Effector memory CD4-positive, alpha-beta T cell (primary cell): ENCODE data around the gene GSTO2.
A peak's percentile ranks its signal among the peaks of the same experiment; 100 is the strongest.

Source experiments
- DNase-seq, 3 donors: peaks; one replicate each; pipeline ENCODE4 v3.0.0-alpha.2; 2020
- H3K27ac ChIP-seq: 2 replicates; pipeline ENCODE4 v1.7.0; 2013; ENCODE audit warnings: mild to moderate bottlenecking, low read length, moderate library complexity; ENCODE audit not compliant: insufficient read depth, poor library complexity, severe bottlenecking
- H3K27me3 ChIP-seq: replicated peaks from 2 replicates; pipeline ENCODE4 v1.7.0; 2013; ENCODE audit warnings: mild to moderate bottlenecking, low read length; ENCODE audit not compliant: insufficient read depth, control insufficient read depth, poor library complexity, severe bottlenecking
- H3K36me3 ChIP-seq: 2 replicates; pipeline ENCODE4 v1.7.0; 2013; ENCODE audit warnings: mild to moderate bottlenecking, low read length, moderate library complexity; ENCODE audit not compliant: control insufficient read depth, insufficient read depth
- H3K4me1 ChIP-seq: 2 replicates; pipeline ENCODE4 v1.7.0; 2013; ENCODE audit warnings: low read length, mild to moderate bottlenecking; ENCODE audit not compliant: control insufficient read depth, insufficient read depth, poor library complexity, severe bottlenecking
- H3K4me3 ChIP-seq: 2 replicates; pipeline ENCODE4 v1.7.0; 2013; ENCODE audit warnings: low read length, low read depth, mild to moderate bottlenecking; ENCODE audit not compliant: insufficient read depth, poor library complexity, severe bottlenecking
- H3K9me3 ChIP-seq: 2 replicates; pipeline ENCODE4 v1.7.0; 2013; ENCODE audit warnings: mild to moderate bottlenecking, low read length, moderate library complexity; ENCODE audit not compliant: control insufficient read depth

GSTO2 gene

DNA sequence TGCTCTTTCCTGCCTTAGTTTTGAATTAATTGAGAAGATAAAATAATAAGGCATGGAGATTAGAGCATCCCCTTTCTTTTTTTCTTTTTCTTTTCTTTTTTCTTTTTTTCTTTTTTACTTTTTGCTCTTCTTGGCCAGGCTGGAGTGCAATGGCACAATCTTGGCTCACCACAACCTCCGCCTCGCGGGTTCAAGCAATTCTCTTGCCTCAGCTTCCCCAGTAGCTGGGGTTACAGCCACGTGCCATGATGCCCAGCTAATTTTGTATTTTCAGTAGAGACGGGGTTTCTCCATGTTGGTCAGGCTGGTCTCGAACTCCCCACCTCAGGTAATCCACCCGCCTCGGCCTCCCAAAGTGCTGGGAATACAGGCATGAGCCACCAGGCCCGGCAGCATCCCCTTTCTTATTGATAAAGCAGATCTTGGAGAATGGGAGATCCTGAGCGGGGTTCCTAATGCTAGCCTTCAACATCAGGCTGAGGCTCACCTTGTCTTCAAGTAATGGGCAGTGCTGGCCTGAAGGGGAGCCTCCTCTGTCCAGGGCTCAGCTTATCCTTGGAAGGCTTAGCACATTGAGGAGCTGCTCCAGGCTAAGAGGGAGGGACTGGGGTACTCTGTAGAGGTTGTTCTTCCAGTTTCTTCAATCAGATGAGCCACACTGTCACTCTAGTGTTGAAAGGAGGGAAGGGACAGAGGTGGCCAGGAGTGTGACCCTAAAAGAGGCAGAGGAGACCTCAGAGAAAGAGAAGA lies 27.9 kb downstream of the GSTO2 start:
- Histone ChIP-seq H3K9me3 (no peaks in the 10 kb centered on the region), H3K4me3 (no peak overlapping the region), H3K27ac (no peak overlapping the region), H3K27me3 (no peaks in the 10 kb centered on the region), H3K36me3 (no peaks in the 10 kb centered on the region), H3K4me1 (no peaks in the 10 kb centered on the region)
- no peak for DNase-seq

DNA sequence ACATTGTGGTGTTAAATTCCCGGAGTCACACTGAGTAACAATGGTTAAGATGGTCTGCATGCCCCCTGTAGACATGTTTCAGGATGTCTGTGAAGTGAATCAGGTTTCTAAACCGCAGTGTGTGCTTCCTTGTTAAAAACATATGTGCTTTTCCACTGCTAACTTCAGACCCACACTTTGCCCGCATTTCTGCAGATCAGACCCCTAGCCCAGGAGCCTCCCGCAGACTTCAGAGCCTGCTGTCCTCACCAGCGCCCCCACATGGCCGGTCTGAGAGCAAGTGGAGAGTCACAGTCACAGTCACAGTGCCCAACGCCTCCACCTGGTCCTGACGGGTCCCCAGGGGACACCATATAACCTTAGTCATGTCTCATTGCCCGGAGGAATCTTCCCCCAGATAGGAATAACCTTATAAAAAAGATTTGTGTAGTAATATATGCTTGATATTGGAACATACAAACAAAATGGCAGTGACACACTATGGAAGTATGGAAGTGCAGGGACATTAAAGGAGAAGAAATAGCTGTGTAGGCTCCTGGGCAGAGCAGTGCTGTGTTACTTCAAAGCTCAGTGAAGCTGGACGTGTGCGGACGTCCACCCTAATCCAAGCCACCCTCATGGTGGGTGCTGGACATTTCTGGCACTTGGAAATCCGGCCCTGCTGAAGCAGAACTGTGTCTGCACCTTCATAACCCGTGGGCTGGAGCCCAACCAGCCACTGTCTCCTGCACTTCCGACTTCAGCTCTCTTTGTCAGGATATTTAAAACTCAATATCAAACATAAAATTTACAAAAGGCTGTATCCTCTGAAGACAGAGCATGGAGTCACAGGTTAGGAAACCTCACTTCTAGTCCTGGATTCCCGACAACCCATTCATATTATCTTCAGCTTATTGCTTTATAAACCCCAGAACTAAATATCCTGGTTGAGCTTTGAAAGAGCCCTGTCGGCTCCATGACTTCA lies 29.0 kb downstream of the GSTO2 start:
- DNase-seq, result peak in 1 of 3 donors; percentile 17
- Histone ChIP-seq H3K27ac (no peak overlapping the region), H3K9me3 (no peaks in the 10 kb centered on the region), H3K36me3 (no peaks in the 10 kb centered on the region), H3K4me3 (no peak overlapping the region), H3K27me3 (no peaks in the 10 kb centered on the region), H3K4me1 (no peaks in the 10 kb centered on the region)

DNA sequence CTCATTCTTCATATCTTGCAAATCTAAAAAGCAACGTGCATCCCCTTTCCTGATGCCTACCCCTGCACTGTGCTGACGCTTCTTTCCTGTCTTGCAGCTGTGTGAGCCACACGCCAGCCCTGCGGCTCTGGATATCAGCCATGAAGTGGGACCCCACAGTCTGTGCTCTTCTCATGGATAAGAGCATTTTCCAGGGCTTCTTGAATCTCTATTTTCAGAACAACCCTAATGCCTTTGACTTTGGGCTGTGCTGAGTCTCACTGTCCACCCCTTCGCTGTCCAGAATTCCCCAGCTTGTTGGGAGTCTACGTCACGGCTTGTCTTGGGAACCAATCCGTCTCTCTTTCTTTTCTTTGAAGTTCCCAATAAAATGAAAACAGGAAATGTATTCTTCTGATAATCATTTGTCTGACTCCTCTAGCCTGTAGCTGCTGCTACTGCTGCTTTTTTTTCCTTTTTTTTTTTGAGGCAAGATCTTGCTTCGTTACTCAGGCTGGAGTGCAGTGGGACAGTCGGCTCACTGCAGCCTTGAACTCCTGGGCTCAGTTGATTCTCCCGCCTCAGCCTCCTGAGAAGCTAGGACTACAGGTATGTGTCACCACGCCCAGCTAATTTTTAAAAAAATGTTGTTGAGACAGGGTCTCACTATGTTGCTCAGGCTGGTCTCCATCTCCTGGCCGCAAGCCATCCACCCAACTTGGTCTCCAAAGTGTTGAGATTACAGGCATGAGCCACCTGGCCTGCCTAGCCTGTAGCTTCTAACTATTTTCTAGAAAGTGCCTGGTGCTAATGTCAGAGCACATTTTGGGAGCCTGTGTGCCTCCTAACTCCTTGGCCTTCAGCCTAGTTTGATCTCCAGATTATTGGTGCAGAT lies 30.3 kb downstream of the GSTO2 start:
- H3K27me3 ChIP-seq, result no peaks in the 10 kb centered on the region
- no peaks in the 10 kb centered on the region for H3K9me3 ChIP-seq
- no peak for DNase-seq
- no peaks in the 10 kb centered on the region for H3K36me3 ChIP-seq
- no peak overlapping the region for H3K4me3 ChIP-seq
- no peak overlapping the region for H3K27ac ChIP-seq
- H3K4me1 ChIP-seq, result no peaks in the 10 kb centered on the region

DNA sequence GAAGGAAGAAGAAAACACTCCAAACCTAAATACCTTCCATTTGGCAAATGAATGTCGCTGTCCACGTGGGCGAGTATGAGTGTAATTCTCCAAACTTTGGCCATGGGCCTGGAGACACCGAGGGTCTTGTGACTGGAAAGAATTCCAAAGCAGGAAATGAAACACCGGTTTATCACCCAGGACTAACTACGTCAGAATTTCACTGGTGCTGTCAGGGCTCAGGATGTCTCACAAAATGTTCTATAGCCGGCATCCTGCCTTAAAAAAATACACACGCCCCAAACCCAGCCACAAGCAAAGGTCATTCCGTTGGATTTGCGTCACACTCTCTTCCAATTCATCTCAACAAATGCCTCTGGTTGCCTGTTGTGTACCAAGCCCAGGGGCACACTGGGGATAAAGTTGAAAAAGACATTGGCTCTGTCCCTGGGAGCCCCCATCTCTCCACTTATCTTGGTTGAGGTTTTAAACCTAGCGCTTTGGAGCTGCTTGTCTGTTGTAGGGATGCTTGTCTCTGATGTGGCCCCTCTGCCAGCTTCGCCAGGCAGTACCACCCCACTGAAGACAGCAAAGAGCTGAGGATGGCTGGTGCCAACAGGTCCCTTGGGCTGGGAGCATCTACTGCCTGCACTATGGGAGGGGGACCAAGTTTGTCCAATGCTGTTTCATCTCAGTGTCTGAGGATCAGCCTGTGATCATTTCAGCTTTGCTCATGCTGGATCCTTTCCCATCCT lies 31.2 kb downstream of the GSTO2 start:
- no peaks in the 10 kb centered on the region for H3K27me3 ChIP-seq
- H3K4me1 ChIP-seq, result no peaks in the 10 kb centered on the region
- no peaks in the 10 kb centered on the region for H3K36me3 ChIP-seq
- no peak overlapping the region for H3K27ac ChIP-seq
- H3K9me3 ChIP-seq, result no peaks in the 10 kb centered on the region
- H3K4me3 ChIP-seq, result no peak overlapping the region
- DNase-seq, result no peak

DNA sequence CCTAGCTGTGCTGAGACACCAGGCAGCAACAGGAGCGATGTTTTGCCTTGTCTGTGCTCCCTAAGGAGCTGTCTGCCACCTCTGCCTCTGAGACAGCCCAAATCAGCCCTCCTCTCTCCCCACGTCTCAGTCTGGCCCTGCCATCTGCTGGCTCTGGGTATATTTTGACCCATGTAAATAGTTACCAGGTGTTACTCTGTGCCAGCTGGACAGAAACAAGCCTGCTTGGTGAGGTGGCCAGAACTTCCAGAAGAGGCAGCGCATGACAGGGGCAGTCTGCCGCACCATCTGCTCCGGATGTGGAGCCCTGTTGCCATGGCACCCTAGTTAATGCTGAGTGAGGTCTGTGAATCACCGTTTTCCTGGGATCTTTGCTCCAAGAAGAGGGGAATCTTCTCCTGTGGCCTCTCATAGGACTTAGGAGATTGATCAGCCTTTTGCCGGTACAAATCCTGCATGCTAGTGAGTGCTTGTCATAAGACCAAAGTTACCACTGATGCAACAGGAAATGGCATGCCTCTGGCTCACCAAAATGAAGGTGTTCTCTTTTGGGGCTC lies 31.8 kb downstream of the GSTO2 start:
- H3K9me3 ChIP-seq, result no peaks in the 10 kb centered on the region
- H3K4me1 ChIP-seq, result no peaks in the 10 kb centered on the region
- DNase-seq, result no peak
- H3K4me3 ChIP-seq, result no peak overlapping the region
- no peaks in the 10 kb centered on the region for H3K27me3 ChIP-seq
- no peaks in the 10 kb centered on the region for H3K36me3 ChIP-seq
- H3K27ac ChIP-seq, result no peak overlapping the region

DNA sequence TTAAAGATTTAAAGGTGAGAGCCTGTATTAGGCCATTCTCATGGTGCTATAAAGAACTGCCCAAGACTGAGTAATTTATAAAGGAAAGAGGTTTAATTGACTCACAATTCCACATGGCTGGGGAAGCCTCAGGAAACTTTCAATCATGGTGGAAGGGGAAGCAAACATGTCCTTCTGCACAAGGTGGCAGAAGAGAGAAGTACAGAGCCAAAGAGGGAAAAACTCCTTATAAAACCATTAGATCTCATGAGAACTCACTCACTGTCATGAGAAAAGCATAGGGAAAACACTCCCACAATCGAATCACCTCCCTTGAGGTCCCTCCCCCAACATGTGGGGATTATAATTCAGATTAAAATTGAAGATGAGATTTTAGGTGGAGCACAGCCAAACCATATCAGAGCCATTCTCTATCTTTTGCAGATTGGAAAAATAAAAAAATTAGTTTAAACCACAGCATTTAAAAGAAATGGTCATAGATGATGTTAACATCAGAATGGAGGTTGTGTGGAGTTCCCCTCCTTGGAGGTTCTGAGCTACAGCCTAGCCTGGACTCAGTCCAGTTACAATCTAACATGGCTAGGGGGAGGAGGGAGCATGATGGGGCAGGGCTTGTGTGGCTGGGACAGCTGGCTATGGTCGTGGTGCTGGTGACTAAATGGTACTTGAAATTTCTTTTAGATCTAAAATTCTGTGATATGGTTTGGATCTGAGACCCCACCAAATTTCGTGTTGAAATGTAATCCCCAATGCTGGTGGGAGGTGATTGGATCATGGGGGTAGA lies 33.1 kb downstream of the GSTO2 start:
- Histone ChIP-seq H3K9me3 (no peaks in the 10 kb centered on the region), H3K36me3 (no peaks in the 10 kb centered on the region), H3K27ac (no peak overlapping the region), H3K27me3 (no peaks in the 10 kb centered on the region), H3K4me1 (no peaks in the 10 kb centered on the region), H3K4me3 (no peak overlapping the region)
- DNase-seq, result no peak

DNA sequence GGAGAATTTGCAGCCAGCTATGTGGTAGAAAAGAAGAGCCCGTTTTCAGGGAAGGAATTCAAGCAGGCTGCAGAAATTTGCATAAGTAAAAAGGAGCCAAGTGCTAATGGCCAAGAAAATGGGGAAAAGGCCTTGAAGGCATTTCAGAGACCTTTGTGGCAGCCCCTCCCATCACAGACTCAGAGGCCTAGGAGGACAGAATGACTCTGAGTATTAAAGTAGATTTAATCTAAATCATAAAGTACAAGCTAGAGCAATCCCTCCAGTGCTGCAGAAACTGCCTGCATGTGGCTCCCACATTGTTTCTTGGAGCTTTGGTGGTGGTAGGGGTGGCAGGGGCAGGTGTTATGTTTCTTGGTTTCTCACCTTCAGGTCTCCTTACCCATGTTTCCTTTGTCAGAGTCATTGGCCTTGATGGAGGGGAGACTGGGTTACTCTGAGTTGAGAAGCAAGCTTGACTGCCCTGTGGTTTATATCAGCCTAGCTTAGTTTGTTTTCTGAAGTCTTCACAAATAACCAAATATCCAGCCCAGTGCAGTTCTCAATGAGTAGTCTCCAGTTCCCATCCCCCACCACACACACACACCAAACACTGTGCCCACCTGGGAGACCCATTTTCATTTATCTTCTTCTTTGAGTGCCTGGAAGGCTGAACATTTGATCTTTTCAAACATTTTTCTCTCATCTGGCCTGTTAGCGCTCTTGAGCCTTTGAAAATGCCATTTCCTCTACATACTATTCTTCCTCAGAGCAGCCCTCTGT lies 34.8 kb downstream of the GSTO2 start:
- Histone ChIP-seq H3K4me1 (peaks cover 11% of the 10 kb centered on the region), H3K9me3 (no peaks in the 10 kb centered on the region), H3K27me3 (no peaks in the 10 kb centered on the region), H3K36me3 (no peaks in the 10 kb centered on the region), H3K27ac (no peak overlapping the region), H3K4me3 (no peak overlapping the region)
- DNase-seq, result no peak

DNA sequence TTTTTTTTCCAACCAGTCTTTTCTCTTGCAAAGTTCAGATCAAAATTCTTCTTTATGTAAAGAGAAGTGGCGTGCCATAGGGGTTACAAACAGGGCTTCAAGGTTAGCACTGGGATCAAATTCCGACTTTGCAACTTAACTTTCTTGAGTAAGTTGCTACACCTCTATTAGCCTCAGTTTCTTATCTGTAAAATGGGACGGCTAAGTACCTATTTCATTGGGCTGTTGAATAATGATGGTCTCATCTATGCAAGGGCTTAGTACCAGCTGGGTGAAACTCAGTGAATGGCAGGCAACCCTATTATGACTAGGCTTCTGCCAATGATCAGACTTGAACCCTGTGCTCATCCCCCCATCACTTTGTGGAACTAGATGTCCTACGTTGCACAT lies 35.4 kb downstream of the GSTO2 start:
- Histone ChIP-seq H3K4me3 (no peak overlapping the region), H3K4me1 (peaks cover 14% of the 10 kb centered on the region), H3K9me3 (no peaks in the 10 kb centered on the region), H3K27ac (no peak overlapping the region), H3K36me3 (no peaks in the 10 kb centered on the region), H3K27me3 (no peaks in the 10 kb centered on the region)
- DNase-seq, result no peak
